Gastrocnemius medialis (tissue), 4 donors: Measurements from ENCODE around the gene CDC25A. TPM values are rescaled to one million over a fixed set of nuclear protein-coding genes. Genes with fewer than 3 reads are reported as not detected.

Experiments used
- ATAC-seq, 2 donors: fragments of 150-250 bp; one replicate each; pipeline ENCODE4 v1.9.1; 2016
- DNase-seq, 2 donors: peaks; one replicate each; pipeline ENCODE4 v3.0.0-alpha.2; 2019
- H3K27ac ChIP-seq, 4 donors: fragments of 200-600 bp; sonication (generic); 1 replicate in 1 of 4; 2 replicates in 3 of 4; pipeline ENCODE4 v1.5.1; 2016 to 2018; ENCODE audit warnings: mild to moderate bottlenecking in 2 of 4, moderate library complexity in 1 of 4
- H3K27me3 ChIP-seq, 3 donors: fragments of 200-600 bp; sonication (generic) in 2 of 3; 1 replicate in 1 of 3; 2 replicates in 2 of 3; pipeline versions ENCODE4 v1.5.1 to v1.6.0; 2016 to 2019; ENCODE audit warnings: mild to moderate bottlenecking in 1 of 3, moderate library complexity in 1 of 3
- H3K36me3 ChIP-seq, 2 donors: fragments of 200-600 bp; sonication (generic) in 1 of 2; one replicate each; pipeline ENCODE4 v1.5.1; 2017 to 2018
- H3K4me1 ChIP-seq, 2 donors: fragments of 200-600 bp; sonication (generic) in 1 of 2; one replicate each; pipeline ENCODE4 v1.5.1; 2016 to 2017; ENCODE audit warnings: mild to moderate bottlenecking in 2 of 2
- H3K4me3 ChIP-seq, 4 donors: fragments of 200-600 bp; sonication (generic) in 3 of 4; 1 replicate in 1 of 4; 2 replicates in 3 of 4; pipeline ENCODE4 v1.5.1; 2016 to 2019; ENCODE audit warnings: mild to moderate bottlenecking in 2 of 4
- H3K9me3 ChIP-seq, 3 donors: fragments of 200-600 bp; sonication (generic) in 2 of 3; 1 replicate in 1 of 3; 2 replicates in 2 of 3; pipeline ENCODE4 v1.5.1; 2016 to 2019
- CTCF ChIP-seq, 5 experiments: fragments of 450-650 bp in 3 of 5; fragments of 200-600 bp in 2 of 5; sonication (generic) in 2 of 5; IDR thresholded peaks in 4 of 5; conservative IDR thresholded peaks in 1 of 5; 1 replicate in 4 of 5; 2 replicates in 1 of 5; pipeline ENCODE4 v1.5.1; 2016 to 2019; ENCODE audit warnings: antibody characterized with exemption in 5 of 5, mild to moderate bottlenecking in 3 of 5, moderate library complexity in 3 of 5
- POLR2A ChIP-seq, 2 donors: fragments of 450-650 bp; IDR thresholded peaks; one replicate each; pipeline ENCODE4 v1.6.1; 2017; ENCODE audit warnings: antibody characterized with exemption in 2 of 2, mild to moderate bottlenecking in 2 of 2, moderate library complexity in 2 of 2
- in situ Hi-C, 4 donors: fragments of 200-750 bp; cut with MboI; loops; one replicate each; pipeline versions ENCODE4 v1.15.0 to v1.8.0; 2017; ENCODE audit warnings: low sequenced_read_pairs in 4 of 4
- intact Hi-C: fragments of 100-400 bp; cut with DNase I; formaldehyde crosslinking; loops from one replicate; pipeline ENCODE4 v1.15.1; 2023; ENCODE audit warnings: low total_unique reads
- total RNA-seq, 4 donors: library from RNA; depleted of rRNA; stranded (reverse); fragments of >200 nt; gene quantifications; one replicate each; pipeline versions ENCODE4 v1.1.0 to v1.2.3, GENCODE V29; 2016

CDC25A gene
- total RNA-seq, 4 donors from 2014 or later: 0.73 to 2.3 TPM; not detected in 2

- TF ChIP-seq CTCF (IDR thresholded peaks at IDR 0.05 in 4 of 5, conservative IDR thresholded peaks at IDR 0.05 in 1 of 5) (no peak), POLR2A (IDR thresholded peaks at IDR 0.05) (no peak)
- in situ Hi-C loops: no loop called here
- Histone ChIP-seq H3K27me3 (no peaks in the 10 kb centered on the region), H3K4me3 (no peak overlapping the region), H3K36me3 (no peaks in the 10 kb centered on the region), H3K27ac (peak overlapping the region in 2 of 4 donors; percentile 3 to 36), H3K9me3 (no peaks in the 10 kb centered on the region), H3K4me1 (peaks cover 3 to 4% of the 10 kb centered on the region in 2 donors)
- ATAC-seq (no peak), DNase-seq (no peak)
- intact Hi-C loops: no loop called here
Observed at GRCh38 chr3:48140936-48141603, 47.1 kb downstream of the CDC25A start.

- no peak for DNase-seq
- in situ Hi-C loops (no loop called here), intact Hi-C loops (no loop called here)
- Histone ChIP-seq H3K27me3 (no peaks in the 10 kb centered on the region), H3K4me1 (peaks cover 3 to 4% of the 10 kb centered on the region in 2 donors), H3K4me3 (no peak overlapping the region), H3K36me3 (no peaks in the 10 kb centered on the region), H3K9me3 (no peaks in the 10 kb centered on the region), H3K27ac (peak overlapping the region in 3 of 4 donors; percentile 34 to 51 (median 36))
- peak in 1 of 2 donors; percentile 33 for ATAC-seq
- TF ChIP-seq CTCF (IDR thresholded peaks at IDR 0.05 in 4 of 5, conservative IDR thresholded peaks at IDR 0.05 in 1 of 5): no peak
Observed at GRCh38 chr3:48140336-48140757, 47.9 kb downstream of the CDC25A start.

GRCh38 chr3:48137425-48137999 is 50.7 kb downstream of the CDC25A start:
- in situ Hi-C loops: no loop called here
- ATAC-seq (no peak), DNase-seq (no peak)
- H3K4me3 ChIP-seq: no peak overlapping the region
- no peak overlapping the region for H3K27ac ChIP-seq
- TF ChIP-seq POLR2A (IDR thresholded peaks at IDR 0.05): no peak
- TF ChIP-seq CTCF (IDR thresholded peaks at IDR 0.05 in 4 of 5, conservative IDR thresholded peaks at IDR 0.05 in 1 of 5): no peak
- intact Hi-C loops: no loop called here
- H3K27me3 ChIP-seq: no peaks in the 10 kb centered on the region
- H3K4me1 ChIP-seq: peaks cover 3 to 4% of the 10 kb centered on the region in 2 donors
- H3K9me3 ChIP-seq: no peaks in the 10 kb centered on the region
- H3K36me3 ChIP-seq: no peaks in the 10 kb centered on the region

GRCh38 chr3:48135552-48136495 is 52.4 kb downstream of the CDC25A start:
- H3K36me3 ChIP-seq: no peaks in the 10 kb centered on the region
- intact Hi-C loops: no loop called here
- H3K4me1 ChIP-seq: peaks cover 4 to 10% of the 10 kb centered on the region in 2 donors
- H3K27me3 ChIP-seq: no peaks in the 10 kb centered on the region
- H3K4me3 ChIP-seq: no peak overlapping the region
- no peaks in the 10 kb centered on the region for H3K9me3 ChIP-seq
- in situ Hi-C loops: no loop called here
- no peak overlapping the region for H3K27ac ChIP-seq
- no peak for DNase-seq
- no peak for TF ChIP-seq POLR2A (IDR thresholded peaks at IDR 0.05)
- no peak for TF ChIP-seq CTCF (IDR thresholded peaks at IDR 0.05 in 4 of 5, conservative IDR thresholded peaks at IDR 0.05 in 1 of 5)
- ATAC-seq: no peak
